Central memory CD8-positive, alpha-beta T cell (primary cell): ENCODE measurements around the gene LHX3.

Experiments
- ATAC-seq: fragments of 150-1000 bp; cut with Tn5 transposase; replicated peaks from 2 replicates; pipeline ENCODE4 v1.10.0; 2022; ENCODE audit warnings: mild to moderate bottlenecking, moderate FRiP score, moderate number of reproducible peaks; ENCODE audit not compliant: poor library complexity, severe bottlenecking; ENCODE audit errors: extremely low read depth
- DNase-seq, 2 donors: peaks; one replicate each; pipeline ENCODE4 v3.0.0; 2021; ENCODE audit warnings: low spot score in 2 of 2
- H3K27ac Mint-ChIP-seq: one replicate; pipeline ENCODE4 v1.8.0; 2022; ENCODE audit warnings: low read depth, mild to moderate bottlenecking, moderate library complexity, mixed read lengths
- H3K27me3 Mint-ChIP-seq: one replicate; pipeline ENCODE4 v1.8.0; 2022; ENCODE audit warnings: mixed read lengths
- H3K36me3 Mint-ChIP-seq: one replicate; pipeline ENCODE4 v1.8.0; 2022; ENCODE audit warnings: mild to moderate bottlenecking, moderate library complexity, mixed read lengths; ENCODE audit not compliant: insufficient read depth
- H3K4me1 Mint-ChIP-seq: one replicate; pipeline ENCODE4 v1.8.0; 2022; ENCODE audit warnings: mixed read lengths
- H3K4me3 Mint-ChIP-seq: one replicate; pipeline ENCODE4 v1.8.0; 2022; ENCODE audit warnings: mild to moderate bottlenecking, moderate library complexity, mixed read lengths
- H3K9me3 Mint-ChIP-seq: one replicate; pipeline ENCODE4 v1.8.0; 2022; ENCODE audit warnings: mixed read lengths

LHX3 gene

GRCh38 chr9:136246849-136247550 lies 42.1 kb upstream of the LHX3 start:
- no peak for DNase-seq
- Mint-ChIP-seq H3K4me1 (peaks cover 25% of the 10 kb centered on the region), H3K9me3 (no peaks in the 10 kb centered on the region), H3K4me3 (peak overlapping the region; percentile 32), H3K27me3 (no peaks in the 10 kb centered on the region), H3K27ac (no peak overlapping the region), H3K36me3 (peaks cover 7% of the 10 kb centered on the region)
- no peak for ATAC-seq

- H3K27me3 Mint-ChIP-seq = no peaks in the 10 kb centered on the region
- H3K36me3 Mint-ChIP-seq = peaks cover 11% of the 10 kb centered on the region
- peak within 1 kb of the TSS; percentile 93 for H3K4me3 Mint-ChIP-seq
- DNase-seq (peak; percentile 64 to 75), ATAC-seq (peak; percentile 72)
- H3K4me1 Mint-ChIP-seq = peaks cover 34% of the 10 kb centered on the region
- H3K9me3 Mint-ChIP-seq = no peaks in the 10 kb centered on the region
- H3K27ac Mint-ChIP-seq = peak within 1 kb of the TSS; percentile 94
These were observed 40.6 kb upstream of the LHX3 start, which contains the start of gene QSOX2 for GRCh38 chr9:136245219-136246150. TSS of gene QSOX2 (minus strand) at chr9:136245812. CDS start at chr9:136245803, 9 bp downstream.

GRCh38 chr9:136244969-136245218 lies 40.0 kb upstream of the LHX3 start:
- peak overlapping the region; percentile 94 for H3K27ac Mint-ChIP-seq
- peaks cover 34% of the 10 kb centered on the region for H3K4me1 Mint-ChIP-seq
- H3K4me3 Mint-ChIP-seq = peak overlapping the region; percentile 93

DNA sequence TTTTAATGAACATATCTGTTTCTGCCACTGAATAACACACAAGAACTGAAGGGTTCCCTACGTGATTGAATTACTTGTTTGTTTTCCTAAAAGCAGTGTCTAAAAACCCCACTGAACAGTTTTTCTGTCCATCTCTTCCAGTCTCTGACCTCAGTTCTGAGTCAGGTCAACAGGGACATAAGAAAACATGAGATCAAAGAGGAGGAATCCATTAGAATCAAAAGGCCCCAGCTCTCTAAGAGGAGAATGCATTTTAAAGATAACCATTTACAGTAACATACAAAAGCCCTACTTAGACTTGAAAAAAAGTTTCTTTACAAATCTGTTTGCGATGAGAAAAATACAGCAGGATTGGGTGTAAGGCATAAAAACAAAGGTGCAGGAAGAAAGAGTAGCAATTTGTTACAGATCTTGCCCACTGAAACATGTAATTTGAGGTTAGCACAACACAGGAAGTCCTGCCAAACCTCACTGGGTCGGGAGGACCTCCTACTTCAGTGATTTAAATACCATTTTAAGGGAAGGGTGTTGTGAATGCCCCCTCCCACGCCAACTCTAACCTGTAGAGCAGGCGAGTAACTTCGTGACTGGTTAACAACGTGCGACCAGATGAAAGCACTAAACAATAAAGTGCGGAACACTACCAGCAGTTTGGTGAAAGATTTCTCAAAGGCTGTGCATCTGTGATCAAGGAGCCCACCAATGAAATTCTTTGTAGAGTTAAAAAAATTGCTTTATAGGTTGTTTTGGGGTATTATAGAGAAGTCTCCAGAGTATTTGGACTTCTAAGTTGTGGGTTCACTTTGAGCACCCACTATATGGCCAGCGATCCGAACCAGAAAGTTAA lies 39.4 kb upstream of the LHX3 start:
- Mint-ChIP-seq H3K27ac (peak overlapping the region; percentile 94), H3K36me3 (peaks cover 11% of the 10 kb centered on the region), H3K4me3 (peak overlapping the region; percentile 93), H3K27me3 (no peaks in the 10 kb centered on the region), H3K4me1 (peaks cover 36% of the 10 kb centered on the region), H3K9me3 (no peaks in the 10 kb centered on the region)
- peak; percentile 46 for ATAC-seq
- no peak for DNase-seq

More at GRCh38 chr9:136244969-136245218, 40.0 kb upstream of the LHX3 start:
- no peaks in the 10 kb centered on the region for H3K9me3 Mint-ChIP-seq
- no peak for DNase-seq
- ATAC-seq = no peak
- H3K36me3 Mint-ChIP-seq = peaks cover 11% of the 10 kb centered on the region
- no peaks in the 10 kb centered on the region for H3K27me3 Mint-ChIP-seq

GRCh38 chr9:136243631-136244030 lies 38.7 kb upstream of the LHX3 start:
- Mint-ChIP-seq H3K36me3 (peaks cover 11% of the 10 kb centered on the region), H3K9me3 (no peaks in the 10 kb centered on the region), H3K4me1 (peaks cover 44% of the 10 kb centered on the region), H3K27me3 (no peaks in the 10 kb centered on the region), H3K27ac (peak overlapping the region; percentile 3), H3K4me3 (peak overlapping the region; percentile 93)
- ATAC-seq = no peak
- DNase-seq = no peak

DNA sequence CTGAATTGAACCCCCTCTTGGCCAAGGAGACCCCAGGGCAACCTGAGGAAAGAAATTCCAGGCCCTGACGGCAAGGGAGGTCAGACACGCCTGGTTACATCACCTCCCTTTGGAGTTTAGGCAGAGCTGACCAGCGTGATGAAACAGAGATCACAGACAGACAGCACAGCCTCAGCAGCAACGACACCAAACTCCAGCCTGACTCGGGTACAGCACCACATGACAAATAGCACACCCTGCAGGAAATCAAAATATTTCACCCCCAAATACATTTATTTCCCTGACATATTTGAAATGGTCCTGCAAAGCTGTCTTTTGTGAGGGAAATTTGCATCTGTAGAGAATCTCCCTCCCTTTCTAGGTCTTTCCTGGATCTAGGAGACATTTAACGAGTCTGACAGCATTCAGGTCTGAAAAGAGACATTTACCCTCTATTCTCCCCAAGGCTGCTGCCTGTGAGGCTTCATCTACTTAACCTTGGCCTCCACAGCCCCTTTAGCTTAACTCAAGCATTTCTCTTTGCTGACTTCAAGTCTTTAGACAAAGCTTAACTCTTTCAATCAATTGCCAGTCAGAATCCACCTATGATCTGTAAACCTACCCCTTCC lies 38.1 kb upstream of the LHX3 start:
- Mint-ChIP-seq H3K27ac (peak overlapping the region; percentile 3), H3K36me3 (peaks cover 13% of the 10 kb centered on the region), H3K4me1 (peaks cover 48% of the 10 kb centered on the region), H3K27me3 (no peaks in the 10 kb centered on the region), H3K9me3 (no peaks in the 10 kb centered on the region), H3K4me3 (no peak overlapping the region)
- no peak for DNase-seq
- ATAC-seq = no peak

DNA sequence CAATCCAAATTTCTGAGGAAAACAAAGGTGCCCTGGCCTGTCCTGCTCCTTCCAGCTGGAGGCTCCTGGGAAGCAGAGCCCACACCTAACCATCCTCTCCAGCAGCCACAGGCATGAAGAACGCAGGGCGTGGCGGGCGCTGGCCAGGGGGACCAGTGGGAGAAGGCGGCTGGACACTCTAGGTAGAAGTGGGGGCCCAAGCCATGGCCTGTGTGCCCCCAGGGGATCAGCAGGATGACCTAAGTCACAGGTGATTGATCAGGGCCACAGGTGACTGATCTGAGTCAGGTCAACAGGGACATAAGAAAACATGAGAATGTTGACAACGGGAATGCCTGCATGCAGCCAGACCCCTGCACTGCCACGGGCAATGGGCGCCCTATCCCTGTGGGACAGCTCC lies 37.3 kb upstream of the LHX3 start:
- DNase-seq (no peak), ATAC-seq (no peak)
- H3K9me3 Mint-ChIP-seq = no peaks in the 10 kb centered on the region
- peaks cover 13% of the 10 kb centered on the region for H3K36me3 Mint-ChIP-seq
- H3K4me3 Mint-ChIP-seq = no peak overlapping the region
- no peak overlapping the region for H3K27ac Mint-ChIP-seq
- H3K4me1 Mint-ChIP-seq = peaks cover 48% of the 10 kb centered on the region
- H3K27me3 Mint-ChIP-seq = no peaks in the 10 kb centered on the region

- no peaks in the 10 kb centered on the region for H3K27me3 Mint-ChIP-seq
- ATAC-seq = no peak
These were observed 36.6 kb upstream of the LHX3 start for GRCh38 chr9:136241542-136241941.

DNA sequence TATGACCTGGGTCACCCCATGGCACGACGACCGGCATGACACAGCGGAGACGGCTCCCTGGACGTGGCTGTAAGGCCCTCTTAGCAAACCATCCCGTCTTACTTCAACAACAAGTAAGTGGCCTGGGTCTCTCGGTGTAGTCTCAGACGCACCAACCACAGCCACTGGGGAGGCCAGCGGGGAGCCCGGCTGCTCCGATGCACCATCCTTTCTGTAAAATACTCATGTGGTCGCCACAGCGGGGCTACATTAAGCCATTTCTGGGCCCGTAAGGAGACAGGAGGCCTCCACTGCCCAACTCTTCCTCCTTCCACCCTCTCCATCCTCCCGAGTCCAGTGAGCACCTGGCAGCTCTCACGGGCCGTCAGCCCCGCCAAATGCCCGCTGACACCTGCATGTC lies 36.0 kb upstream of the LHX3 start:
- peaks cover 48% of the 10 kb centered on the region for H3K4me1 Mint-ChIP-seq
- no peak for ATAC-seq
- H3K27me3 Mint-ChIP-seq = no peaks in the 10 kb centered on the region
- H3K4me3 Mint-ChIP-seq = no peak overlapping the region
- H3K27ac Mint-ChIP-seq = no peak overlapping the region
- DNase-seq = no peak
- H3K36me3 Mint-ChIP-seq = peaks cover 13% of the 10 kb centered on the region
- H3K9me3 Mint-ChIP-seq = no peaks in the 10 kb centered on the region

More at GRCh38 chr9:136241542-136241941, 36.6 kb upstream of the LHX3 start:
- H3K4me1 Mint-ChIP-seq = peaks cover 48% of the 10 kb centered on the region
- H3K9me3 Mint-ChIP-seq = no peaks in the 10 kb centered on the region
- DNase-seq = no peak
- H3K4me3 Mint-ChIP-seq = no peak overlapping the region
- no peak overlapping the region for H3K27ac Mint-ChIP-seq
- peaks cover 13% of the 10 kb centered on the region for H3K36me3 Mint-ChIP-seq

GRCh38 chr9:136239983-136240330 lies 35.0 kb upstream of the LHX3 start:
- Mint-ChIP-seq H3K27me3 (no peaks in the 10 kb centered on the region), H3K4me3 (no peak overlapping the region), H3K9me3 (no peaks in the 10 kb centered on the region), H3K4me1 (peaks cover 46% of the 10 kb centered on the region), H3K36me3 (peaks cover 16% of the 10 kb centered on the region), H3K27ac (no peak overlapping the region)
- DNase-seq (no peak), ATAC-seq (no peak)

DNA sequence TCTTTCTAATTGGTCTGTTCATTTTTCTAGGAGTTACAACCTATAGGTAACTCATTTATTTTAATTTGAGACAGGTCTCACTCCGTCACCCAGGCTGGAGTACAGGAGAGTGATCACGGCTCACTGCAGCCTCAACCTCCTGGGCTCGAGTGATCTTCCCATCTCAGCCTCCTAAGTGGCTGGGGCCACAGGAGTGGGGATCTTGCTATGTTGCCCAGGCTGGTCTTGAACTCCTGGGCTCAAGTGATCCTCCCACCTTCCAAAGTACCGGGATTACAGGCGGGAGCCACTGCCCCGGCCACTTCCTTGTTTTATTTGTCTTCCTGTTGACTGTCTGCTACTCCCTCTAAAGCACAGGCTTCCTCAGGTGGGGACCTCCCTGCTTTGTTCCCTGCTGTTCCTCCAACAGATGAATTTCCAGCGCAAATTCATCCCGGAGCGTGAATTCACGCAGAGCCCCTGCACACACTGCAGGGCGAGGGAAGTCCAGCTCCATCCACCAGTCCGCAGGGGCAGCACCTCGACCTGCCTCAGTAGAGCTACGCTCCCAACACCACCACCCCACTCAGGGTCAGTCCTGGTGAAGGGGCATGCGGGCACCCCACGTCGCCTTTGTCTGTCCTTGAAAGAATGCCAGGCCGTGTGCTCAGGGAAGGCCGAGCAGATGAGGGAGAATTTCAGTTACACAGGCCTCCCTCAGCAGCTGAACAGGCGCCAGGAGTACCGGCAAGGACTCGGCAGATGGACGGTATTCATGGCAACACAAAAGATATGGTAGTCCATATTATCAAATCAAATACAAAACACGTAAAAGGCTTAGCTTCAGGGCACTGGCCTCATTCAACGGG lies 34.4 kb upstream of the LHX3 start:
- Mint-ChIP-seq H3K4me1 (peaks cover 41% of the 10 kb centered on the region), H3K27me3 (no peaks in the 10 kb centered on the region), H3K9me3 (no peaks in the 10 kb centered on the region), H3K4me3 (no peak overlapping the region), H3K27ac (no peak overlapping the region), H3K36me3 (peaks cover 12% of the 10 kb centered on the region)
- no peak for DNase-seq
- ATAC-seq = no peak
